Left forelimb (tissue), 1 donor: ENCODE results near the gene EXPH5.

Experiments used
- DNase-seq: peaks from one replicate; pipeline ENCODE4 v3.0.0-alpha.2; 2018; ENCODE audit warnings: low spot score

EXPH5 gene

GRCh38 chr11:108508653-108509593, 84.6 kb downstream of the EXPH5 start:
- no peak for DNase-seq

GRCh38 chr11:108501396-108501795, 92.2 kb downstream of the EXPH5 start:
- no peak for DNase-seq

GRCh38 chr11:108500721-108501120, 92.8 kb downstream of the EXPH5 start:
- DNase-seq, result no peak

GRCh38 chr11:108500169-108500568, 93.4 kb downstream of the EXPH5 start:
- DNase-seq, result no peak

- no peak for DNase-seq
These were observed 94.7 kb downstream of the EXPH5 start for GRCh38 chr11:108498816-108499408.

GRCh38 chr11:108498046-108498815, 95.3 kb downstream of the EXPH5 start, which contains the start of gene POGLUT3:
Gene POGLUT3 (minus strand): TSS chr11:108498384. CDS start chr11:108498366, 18 bp downstream.
- peak; percentile 86 for DNase-seq

GRCh38 chr11:108497317-108498045, 96.1 kb downstream of the EXPH5 start:
- no peak for DNase-seq

- no peak for DNase-seq
These were observed 96.8 kb downstream of the EXPH5 start for GRCh38 chr11:108496643-108497256.

GRCh38 chr11:108495326-108495725, 98.2 kb downstream of the EXPH5 start:
- DNase-seq, result no peak

GRCh38 chr11:108494182-108494581, 99.4 kb downstream of the EXPH5 start:
- no peak for DNase-seq

GRCh38 chr11:108491936-108492335, 101.6 kb downstream of the EXPH5 start:
- DNase-seq, result no peak

GRCh38 chr11:108486828-108487227, 106.7 kb downstream of the EXPH5 start:
- no peak for DNase-seq

- DNase-seq, result no peak
These were observed 107.2 kb downstream of the EXPH5 start for GRCh38 chr11:108486331-108486730.

- no peak for DNase-seq
These were observed 110.4 kb downstream of the EXPH5 start for GRCh38 chr11:108483163-108483562.

- no peak for DNase-seq
These were observed 118.7 kb downstream of the EXPH5 start for GRCh38 chr11:108474664-108475463.

- DNase-seq, result no peak
These were observed 120.9 kb downstream of the EXPH5 start for GRCh38 chr11:108472681-108473080.

GRCh38 chr11:108468478-108468864, 125.1 kb downstream of the EXPH5 start:
- no peak for DNase-seq

- DNase-seq, result peak; percentile 98
These were observed 126.3 kb downstream of the EXPH5 start, which contains the start of gene C11orf65 for GRCh38 chr11:108467091-108467823. Gene C11orf65 (minus strand): TSS chr11:108467529. CDS start chr11:108461559, 5,970 bp downstream.

- DNase-seq, result no peak
These were observed 127.2 kb downstream of the EXPH5 start for GRCh38 chr11:108466405-108466804.
